LNCaP clone FGC (cell line): Measurements from ENCODE around the gene CCNDBP1.
"Not testable (repeated sequence)": the region's sequence is repeated elsewhere in the genome, so short reads cannot be mapped to it uniquely, and the experiment has no call there.

ENCODE experiments used
- DNase-seq: peaks from one replicate; pipeline ENCODE4 v3.0.0-alpha.2; 2011; ENCODE audit warnings: low read depth
- H3K4me3 ChIP-seq: 2 replicates; pipeline ENCODE4 v1.5.1; 2011; ENCODE audit warnings: mild to moderate bottlenecking, low read depth, low read length, control low read depth
- CTCF ChIP-seq: IDR thresholded peaks from 2 replicates; pipeline ENCODE4 v1.5.1; 2012; ENCODE audit warnings: mild to moderate bottlenecking; ENCODE audit not compliant: control insufficient read depth, insufficient read depth; ENCODE audit errors: extremely low read depth

The CCNDBP1 gene

DNA sequence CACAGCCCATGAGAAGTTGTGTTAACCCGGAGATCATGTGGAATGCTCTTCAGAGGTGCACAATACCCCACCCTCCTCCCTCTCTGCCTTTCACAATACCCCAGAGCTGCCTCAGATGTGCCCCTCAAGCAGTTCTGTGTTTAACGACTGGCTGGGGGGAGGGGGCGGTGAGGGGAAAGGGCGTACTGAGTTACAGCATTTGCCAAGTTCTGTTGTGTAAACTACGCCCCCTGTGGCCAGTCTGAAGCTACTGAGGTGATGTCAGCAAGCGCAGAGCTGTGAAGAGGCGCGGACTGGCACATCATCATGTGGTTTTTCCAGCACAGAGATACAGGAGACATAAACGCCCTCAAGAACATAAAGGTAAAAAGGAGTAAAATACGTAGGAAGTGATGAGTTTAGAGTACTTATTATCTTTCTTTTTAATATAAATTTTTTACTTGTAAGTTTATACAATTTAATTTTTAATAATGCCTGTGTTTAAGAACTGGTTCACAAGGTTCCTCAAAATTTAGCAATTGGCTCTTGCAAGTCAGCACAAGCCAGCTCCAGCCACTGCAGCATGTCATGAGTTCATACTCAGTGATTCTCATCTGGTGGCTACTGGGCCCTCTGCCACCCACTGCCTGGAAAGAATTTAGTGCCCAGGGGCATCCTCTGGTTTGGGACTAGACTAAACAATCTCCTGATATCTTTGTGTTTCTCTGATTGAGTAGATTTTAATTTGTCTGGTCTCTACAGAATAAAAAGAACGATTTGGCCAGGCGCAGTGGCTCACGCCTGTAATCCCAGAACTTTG is 33.9 kb downstream of the CCNDBP1 start:
- no peak for TF ChIP-seq CTCF
- H3K4me3 ChIP-seq, result no peak overlapping the region
- no peak for DNase-seq

DNA sequence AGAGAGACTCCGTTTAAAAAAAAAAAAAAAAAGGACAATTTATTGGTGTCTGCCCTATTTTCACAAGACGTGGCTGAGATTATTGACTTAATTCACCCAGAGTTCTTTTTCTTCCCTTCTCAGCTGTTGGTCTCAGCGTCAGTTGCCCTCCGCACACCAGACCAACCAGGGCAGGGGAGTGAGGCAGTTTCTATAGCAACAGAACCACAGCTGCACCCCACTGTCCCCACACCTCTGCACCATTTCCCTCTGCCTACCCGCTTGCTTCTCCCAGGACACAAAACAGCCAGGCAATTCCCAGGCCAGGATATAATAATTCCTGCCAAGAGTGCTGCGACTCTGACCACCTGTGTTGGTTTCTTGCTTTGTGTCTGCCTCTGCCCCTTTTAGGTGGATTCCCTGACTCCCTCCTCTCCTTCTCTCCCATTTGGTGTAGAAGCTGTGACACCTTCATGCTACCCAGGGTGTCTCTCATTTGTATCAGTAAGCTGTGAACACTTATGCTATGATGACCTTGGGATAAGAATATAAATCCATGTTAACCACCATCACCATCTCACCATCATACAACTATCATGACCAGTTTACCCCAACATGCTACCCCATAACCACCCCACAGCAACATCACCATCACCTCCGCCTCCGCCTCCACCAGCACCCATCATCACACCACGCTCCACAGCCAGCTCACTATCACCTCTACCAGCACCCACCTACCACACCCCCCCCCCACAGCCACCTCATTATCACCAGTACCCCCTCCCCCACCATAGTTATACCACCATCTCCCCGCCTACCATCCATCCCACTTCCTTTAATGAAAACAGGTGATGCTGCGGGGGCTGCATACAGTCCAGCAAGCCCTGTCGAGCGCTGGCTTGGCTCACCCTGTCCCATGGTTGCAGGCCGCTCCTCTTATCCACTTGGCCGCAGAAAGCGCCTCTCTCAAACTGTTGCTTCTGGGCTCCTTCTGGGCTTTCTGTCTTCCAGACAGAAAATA is 35.0 kb downstream of the CCNDBP1 start:
- no peak overlapping the region for H3K4me3 ChIP-seq
- TF ChIP-seq CTCF, result no peak
- DNase-seq, result no peak

GRCh38 chr15:43220991-43221403 is 35.8 kb downstream of the CCNDBP1 start, which contains the start of gene EPB42:
Gene EPB42 (minus strand): TSS chr15:43221018. CDS start chr15:43220825, 193 bp downstream.
- no peak for DNase-seq
- H3K4me3 ChIP-seq, result no peak within 1 kb of the TSS
- TF ChIP-seq CTCF, result no peak

GRCh38 chr15:43221422-43221821 is 36.2 kb downstream of the CCNDBP1 start:
- no peak for TF ChIP-seq CTCF

GRCh38 chr15:43225201-43225949 is 40.2 kb downstream of the CCNDBP1 start:
- H3K4me3 ChIP-seq, result no peak overlapping the region
- DNase-seq, result peak; percentile 46
- peak; percentile 83 for TF ChIP-seq CTCF

More at GRCh38 chr15:43221422-43221821, 36.2 kb downstream of the CCNDBP1 start:
- no peak for DNase-seq
- no peak overlapping the region for H3K4me3 ChIP-seq

DNA sequence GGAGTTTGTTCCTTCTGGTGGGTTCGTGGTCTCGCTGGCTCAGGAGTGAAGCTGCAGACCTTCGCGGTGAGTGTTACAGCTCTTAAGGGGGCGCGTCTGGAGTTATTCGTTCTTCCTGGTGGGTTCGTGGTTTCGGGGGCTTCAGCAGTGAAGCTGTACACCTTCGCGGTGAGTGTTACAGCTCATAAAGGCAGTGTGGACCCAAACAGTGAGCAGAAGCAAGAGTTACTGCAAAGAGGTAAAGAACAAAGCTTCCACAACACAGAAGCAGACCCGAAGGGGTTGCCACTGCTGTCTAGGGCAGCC is 40.7 kb downstream of the CCNDBP1 start:
- not testable (repeated sequence) for DNase-seq

More for the DNA sequence above, 40.7 kb downstream of the CCNDBP1 start:
- H3K4me3 ChIP-seq, result not testable (repeated sequence)
